B cell (primary cell): ENCODE results near the gene ZMAT5. TPM values are rescaled to one million over a fixed set of nuclear protein-coding genes. Genes with fewer than 3 reads are reported as not detected.

ENCODE experiments used
- ATAC-seq: fragments of 200-7000 bp; cut with Tn5 transposase; one replicate; pipeline ENCODE4 v1.10.0; 2021; ENCODE audit warnings: low read depth, mild to moderate bottlenecking, moderate number of reproducible peaks, moderate library complexity
- CTCF ChIA-PET: fragments of 350-600 bp; sonication (Branson Sonifier 250); formaldehyde crosslinking; loops from one replicate; lab custom pipeline; 2021; ENCODE audit warnings: antibody characterized with exemption, inconsistent platforms; lab: Charles Lee
- POLR2A ChIA-PET: fragments of 350-600 bp; sonication (Branson Sonifier 250); formaldehyde crosslinking; loops from one replicate; lab custom pipeline; 2021; ENCODE audit warnings: antibody characterized with exemption; lab: Charles Lee
- DNase-seq: peaks from one replicate; pipeline ENCODE4 v3.0.0; 2013
- H2AFZ ChIP-seq: 2 replicates; pipeline ENCODE4 v1.6.1; 2012; ENCODE audit warnings: mild to moderate bottlenecking, low read depth, low read length; ENCODE audit not compliant: insufficient read depth, poor library complexity, severe bottlenecking
- H3K27ac ChIP-seq, 2 donors: 1 replicate in 1 of 2; 2 replicates in 1 of 2; pipeline ENCODE4 v1.5.1; 2012 to 2013; ENCODE audit warnings: low read length in 2 of 2, mild to moderate bottlenecking in 2 of 2, moderate library complexity in 1 of 2
- H3K27me3 ChIP-seq, 4 experiments: fragments of 200-600 bp in 1 of 4; sonication (generic) in 1 of 4; replicated peaks in 1 of 4; 1 replicate in 2 of 4; 2 replicates in 2 of 4; pipeline versions ENCODE4 v1.6.1 to v1.7.0; 2013 to 2016; ENCODE audit warnings: low read length in 3 of 4, mild to moderate bottlenecking in 2 of 4, mixed read lengths in 1 of 4, moderate library complexity in 1 of 4; ENCODE audit not compliant: insufficient read depth in 4 of 4, control insufficient read depth in 3 of 4; ENCODE audit errors: control extremely low read depth in 1 of 4
- H3K36me3 ChIP-seq, 2 experiments: replicated peaks in 1 of 2; 1 replicate in 1 of 2; 2 replicates in 1 of 2; pipeline versions ENCODE4 v1.6.1 to v1.7.1; 2013; ENCODE audit warnings: low read length in 1 of 2; ENCODE audit not compliant: insufficient read depth in 2 of 2, control insufficient read depth in 1 of 2; ENCODE audit errors: control extremely low read depth in 1 of 2, extremely low read depth in 1 of 2
- H3K4me1 ChIP-seq, 2 donors: fragments of 200-600 bp in 1 of 2; sonication (generic) in 1 of 2; 1 replicate in 1 of 2; 2 replicates in 1 of 2; pipeline versions ENCODE4 v1.5.1 to v1.6.1; 2013 to 2017; ENCODE audit warnings: low read length in 2 of 2; ENCODE audit not compliant: control insufficient read depth in 2 of 2, insufficient read depth in 2 of 2
- H3K4me2 ChIP-seq: replicated peaks from 2 replicates; pipeline ENCODE3; 2012; ENCODE audit warnings: mild to moderate bottlenecking, low read depth, low read length; ENCODE audit not compliant: poor library complexity, severe bottlenecking
- H3K4me3 ChIP-seq, 5 experiments: fragments of 200-600 bp in 1 of 5; sonication (generic) in 1 of 5; 1 replicate in 3 of 5; 2 replicates in 2 of 5; pipeline versions ENCODE4 v1.5.1 to v1.7.0; 2011 to 2016; ENCODE audit warnings: low read length in 4 of 5, mild to moderate bottlenecking in 4 of 5, low read depth in 2 of 5, control low read depth in 1 of 5, moderate library complexity in 1 of 5; ENCODE audit not compliant: insufficient read depth in 1 of 5; ENCODE audit errors: control extremely low read depth in 1 of 5, extremely low read depth in 1 of 5
- H3K79me2 ChIP-seq: fragments of 200-600 bp; sonication (generic); one replicate; pipeline ENCODE4 v1.6.0; 2016; ENCODE audit warnings: low read length; ENCODE audit not compliant: control insufficient read depth, insufficient read depth
- H3K9ac ChIP-seq: fragments of 200-600 bp; sonication (generic); 2 replicates; pipeline ENCODE4 v1.6.1; 2017; ENCODE audit warnings: mild to moderate bottlenecking, low read length, moderate library complexity
- H3K9me3 ChIP-seq, 3 donors: one replicate each; pipeline versions ENCODE4 v1.6.1 to v1.7.1; 2013; ENCODE audit warnings: low read length in 2 of 3; ENCODE audit not compliant: control insufficient read depth in 2 of 3, insufficient read depth in 1 of 3; ENCODE audit errors: control extremely low read depth in 1 of 3
- H4K20me1 ChIP-seq: 2 replicates; pipeline ENCODE4 v1.6.0; 2012; ENCODE audit warnings: mild to moderate bottlenecking, low read length; ENCODE audit not compliant: insufficient read depth, control insufficient read depth, poor library complexity, severe bottlenecking
- H3K27ac Mint-ChIP-seq: one replicate; pipeline ENCODE4 v1.8.0; 2021; ENCODE audit warnings: mixed read lengths
- H3K27me3 Mint-ChIP-seq: one replicate; pipeline ENCODE4 v1.8.0; 2021; ENCODE audit warnings: mixed read lengths
- H3K4me1 Mint-ChIP-seq: one replicate; pipeline ENCODE4 v1.8.0; 2021; ENCODE audit warnings: mixed read lengths
- H3K4me3 Mint-ChIP-seq: one replicate; pipeline ENCODE4 v1.8.0; 2021; ENCODE audit warnings: mixed read lengths
- H3K9me3 Mint-ChIP-seq: one replicate; pipeline ENCODE4 v1.8.0; 2022; ENCODE audit warnings: mixed read lengths; ENCODE audit not compliant: insufficient read depth
- CTCF ChIP-seq: fragments of 200-600 bp; IDR thresholded peaks from one replicate; pipeline ENCODE4 v1.8.0; 2022; ENCODE audit warnings: antibody characterized with exemption, mild to moderate bottlenecking
- EZH2 ChIP-seq: IDR thresholded peaks from 2 replicates; pipeline ENCODE4 v1.6.1; 2012; ENCODE audit warnings: borderline replicate concordance, low read depth, mild to moderate bottlenecking, moderate library complexity, low read length; ENCODE audit not compliant: insufficient read depth, poor library complexity, severe bottlenecking
- WGBS: methylation state at CpG from one replicate; pipeline ENCODE4 v1.1.5; 2013; ENCODE audit warnings: missing lambda C conversion rate; ENCODE audit not compliant: insufficient coverage; 5-methylcytosine and 5-hydroxymethylcytosine counted together
- intact Hi-C: fragments of 100-400 bp; cut with micrococcal nuclease; formaldehyde crosslinking; loops from one replicate; pipeline ENCODE4 v1.10.0; 2022
- polyA plus RNA-seq: library from polyadenylated mRNA; depleted of rRNA; stranded (reverse); fragments of >200 nt; gene quantifications from 2 replicates; pipeline ENCODE4 v1.2.3, GENCODE V29; 2012
- total RNA-seq, 2 donors: library from RNA; stranded (reverse); fragments of 120-200 nt in 1 of 2; gene quantifications; 1 replicate in 1 of 2; 2 replicates in 1 of 2; pipeline versions ENCODE4 v1.2.3 to v1.2.4, GENCODE V29; 2013 to 2022

The ZMAT5 gene
- total and polyA plus RNA-seq, 2 donors (not counting 1 experiment from before 2014, with no cell fraction given) = 17.8 to 26.3 TPM

GRCh38 chr22:29702000-29702930, 64.5 kb downstream of the ZMAT5 start:
- Histone ChIP-seq H3K36me3 (peaks cover 0 to 4% of the 10 kb centered on the region in 2 experiments), H4K20me1 (no peaks in the 10 kb centered on the region), H3K27me3 (peaks cover 0 to 19% (median 4%) of the 10 kb centered on the region in 4 experiments), H3K4me2 (peak overlapping the region; percentile 46), H3K4me3 (no peak overlapping the region), H3K9me3 (peaks cover 0 to 2% (median 0%) of the 10 kb centered on the region in 3 donors), H3K27ac (no peak overlapping the region), H3K4me1 (peaks cover 19 to 28% of the 10 kb centered on the region in 2 donors), H3K79me2 (no peaks in the 10 kb centered on the region), H3K9ac (no peak overlapping the region), H2AFZ (no peak overlapping the region)
- no peak for TF ChIP-seq EZH2
- TF ChIP-seq CTCF = no peak
- intact Hi-C loops = no loop called here
- Mint-ChIP-seq H3K4me1 (peaks cover 20% of the 10 kb centered on the region), H3K4me3 (no peak overlapping the region), H3K27me3 (peaks cover 11% of the 10 kb centered on the region), H3K27ac (no peak overlapping the region), H3K9me3 (no peaks in the 10 kb centered on the region)
- ChIA-PET POLR2A (no interaction called here), CTCF (interaction anchor here (0.9 to 1.3 kb wide), 2 partner anchors 66 to 302 kb away, joined by 3 read pairs; no protein-coding TSS in a partner anchor)
- ATAC-seq (no peak), DNase-seq (no peak)
- WGBS = 84% methylated on average over 10 of the region's 14 CpGs
